Ishikawa (cell line): ENCODE measurements around the gene PPIG.

Experiments
- CEBPB ChIP-seq: IDR thresholded peaks from 2 replicates; pipeline ENCODE4 v1.6.1; 2012
- CREB1 ChIP-seq: IDR thresholded peaks from 2 replicates; pipeline ENCODE4 v1.6.1; 2012; ENCODE audit warnings: low read depth
- EGR1 ChIP-seq: IDR thresholded peaks from 2 replicates; pipeline ENCODE4 v1.6.1; 2012
- EP300 ChIP-seq: IDR thresholded peaks from 2 replicates; pipeline ENCODE4 v1.6.1; 2012; ENCODE audit warnings: borderline replicate concordance
- FOXM1 ChIP-seq: IDR thresholded peaks from 2 replicates; pipeline ENCODE4 v1.6.1; 2012; ENCODE audit warnings: low read depth, borderline replicate concordance
- NFIC ChIP-seq: IDR thresholded peaks from 2 replicates; pipeline ENCODE4 v1.6.1; 2012
- RAD21 ChIP-seq: IDR thresholded peaks from 2 replicates; pipeline ENCODE4 v1.6.1; 2012; ENCODE audit warnings: low read depth
- TAF1 ChIP-seq: IDR thresholded peaks from 2 replicates; pipeline ENCODE4 v1.6.1; 2012; ENCODE audit warnings: low read depth, mild to moderate bottlenecking
- TCF12 ChIP-seq: IDR thresholded peaks from 2 replicates; pipeline ENCODE4 v1.6.1; 2012; ENCODE audit warnings: low read depth
- TEAD4 ChIP-seq: IDR thresholded peaks from 2 replicates; pipeline ENCODE4 v1.6.1; 2012
- YY1 ChIP-seq: IDR thresholded peaks from 2 replicates; pipeline ENCODE4 v1.6.1; 2012; ENCODE audit warnings: low read depth
- ZBTB7A ChIP-seq: IDR thresholded peaks from 2 replicates; pipeline ENCODE4 v1.6.1; 2012; ENCODE audit warnings: low read depth
- TF ChIP-seq, protein P1 (sequence below): IDR thresholded peaks from 2 replicates; pipeline ENCODE4 v1.6.1; 2012
- TF ChIP-seq, protein P2 (sequence below): IDR thresholded peaks from 2 replicates; pipeline ENCODE4 v1.6.1; 2012; ENCODE audit warnings: low read depth, mild to moderate bottlenecking
- TF ChIP-seq, protein P3 (sequence below): IDR thresholded peaks from 2 replicates; pipeline ENCODE4 v1.6.1; 2012

The PPIG gene

DNA sequence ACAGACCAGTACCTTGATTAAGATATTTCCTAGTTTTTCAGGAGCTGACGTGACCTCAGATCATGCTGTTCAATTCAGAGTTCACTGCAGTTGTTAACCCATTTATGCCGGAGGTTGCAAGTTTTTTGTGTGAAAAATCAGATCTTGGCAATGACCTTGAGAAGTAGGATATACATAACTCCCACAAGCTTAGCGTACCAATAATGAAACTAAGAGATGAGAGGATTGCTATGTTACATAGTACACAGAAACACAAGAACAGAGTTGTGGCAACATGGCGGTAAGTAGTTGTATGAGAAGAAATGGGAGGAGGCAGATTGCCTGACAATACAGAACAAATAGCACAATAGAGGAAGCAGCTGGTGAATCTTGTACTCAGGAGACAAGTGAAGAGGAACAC is 39.1 kb downstream of the PPIG start:
- TF ChIP-seq RAD21 (no peak), EGR1 (no peak), TCF12 (no peak), FOXM1 (no peak), ZBTB7A (no peak), CREB1 (no peak), YY1 (no peak), EP300 (no peak), NFIC (no peak), CEBPB (no peak), TEAD4 (no peak), TAF1 (no peak)
- TF ChIP-seq, protein P1, sequence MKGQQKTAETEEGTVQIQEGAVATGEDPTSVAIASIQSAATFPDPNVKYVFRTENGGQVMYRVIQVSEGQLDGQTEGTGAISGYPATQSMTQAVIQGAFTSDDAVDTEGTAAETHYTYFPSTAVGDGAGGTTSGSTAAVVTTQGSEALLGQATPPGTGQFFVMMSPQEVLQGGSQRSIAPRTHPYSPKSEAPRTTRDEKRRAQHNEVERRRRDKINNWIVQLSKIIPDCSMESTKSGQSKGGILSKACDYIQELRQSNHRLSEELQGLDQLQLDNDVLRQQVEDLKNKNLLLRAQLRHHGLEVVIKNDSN, result no peak
- TF ChIP-seq, protein P2, sequence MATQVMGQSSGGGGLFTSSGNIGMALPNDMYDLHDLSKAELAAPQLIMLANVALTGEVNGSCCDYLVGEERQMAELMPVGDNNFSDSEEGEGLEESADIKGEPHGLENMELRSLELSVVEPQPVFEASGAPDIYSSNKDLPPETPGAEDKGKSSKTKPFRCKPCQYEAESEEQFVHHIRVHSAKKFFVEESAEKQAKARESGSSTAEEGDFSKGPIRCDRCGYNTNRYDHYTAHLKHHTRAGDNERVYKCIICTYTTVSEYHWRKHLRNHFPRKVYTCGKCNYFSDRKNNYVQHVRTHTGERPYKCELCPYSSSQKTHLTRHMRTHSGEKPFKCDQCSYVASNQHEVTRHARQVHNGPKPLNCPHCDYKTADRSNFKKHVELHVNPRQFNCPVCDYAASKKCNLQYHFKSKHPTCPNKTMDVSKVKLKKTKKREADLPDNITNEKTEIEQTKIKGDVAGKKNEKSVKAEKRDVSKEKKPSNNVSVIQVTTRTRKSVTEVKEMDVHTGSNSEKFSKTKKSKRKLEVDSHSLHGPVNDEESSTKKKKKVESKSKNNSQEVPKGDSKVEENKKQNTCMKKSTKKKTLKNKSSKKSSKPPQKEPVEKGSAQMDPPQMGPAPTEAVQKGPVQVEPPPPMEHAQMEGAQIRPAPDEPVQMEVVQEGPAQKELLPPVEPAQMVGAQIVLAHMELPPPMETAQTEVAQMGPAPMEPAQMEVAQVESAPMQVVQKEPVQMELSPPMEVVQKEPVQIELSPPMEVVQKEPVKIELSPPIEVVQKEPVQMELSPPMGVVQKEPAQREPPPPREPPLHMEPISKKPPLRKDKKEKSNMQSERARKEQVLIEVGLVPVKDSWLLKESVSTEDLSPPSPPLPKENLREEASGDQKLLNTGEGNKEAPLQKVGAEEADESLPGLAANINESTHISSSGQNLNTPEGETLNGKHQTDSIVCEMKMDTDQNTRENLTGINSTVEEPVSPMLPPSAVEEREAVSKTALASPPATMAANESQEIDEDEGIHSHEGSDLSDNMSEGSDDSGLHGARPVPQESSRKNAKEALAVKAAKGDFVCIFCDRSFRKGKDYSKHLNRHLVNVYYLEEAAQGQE, result no peak
- TF ChIP-seq, protein P3, sequence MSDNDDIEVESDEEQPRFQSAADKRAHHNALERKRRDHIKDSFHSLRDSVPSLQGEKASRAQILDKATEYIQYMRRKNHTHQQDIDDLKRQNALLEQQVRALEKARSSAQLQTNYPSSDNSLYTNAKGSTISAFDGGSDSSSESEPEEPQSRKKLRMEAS, result no peak

DNA sequence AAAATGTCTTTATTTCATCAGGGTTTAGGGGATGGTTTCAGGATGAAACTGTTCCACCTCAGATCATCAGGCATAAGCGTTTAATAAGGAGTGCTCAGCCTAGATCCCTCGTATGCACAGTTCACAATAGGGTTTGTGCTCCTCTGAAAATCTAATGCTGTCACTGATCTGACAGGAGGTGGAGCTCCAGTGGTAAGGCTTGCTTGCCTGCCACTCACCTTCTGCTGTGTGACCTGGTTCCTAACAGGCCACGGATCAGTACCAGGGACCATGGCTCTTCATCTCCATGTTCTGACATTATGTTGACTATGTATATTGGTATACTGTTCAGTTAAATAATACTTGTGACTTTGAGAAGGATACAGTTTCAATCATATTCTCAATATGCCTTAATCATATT is 41.6 kb downstream of the PPIG start:
- no peak for TF ChIP-seq TEAD4
- TF ChIP-seq, protein P1, result no peak

DNA sequence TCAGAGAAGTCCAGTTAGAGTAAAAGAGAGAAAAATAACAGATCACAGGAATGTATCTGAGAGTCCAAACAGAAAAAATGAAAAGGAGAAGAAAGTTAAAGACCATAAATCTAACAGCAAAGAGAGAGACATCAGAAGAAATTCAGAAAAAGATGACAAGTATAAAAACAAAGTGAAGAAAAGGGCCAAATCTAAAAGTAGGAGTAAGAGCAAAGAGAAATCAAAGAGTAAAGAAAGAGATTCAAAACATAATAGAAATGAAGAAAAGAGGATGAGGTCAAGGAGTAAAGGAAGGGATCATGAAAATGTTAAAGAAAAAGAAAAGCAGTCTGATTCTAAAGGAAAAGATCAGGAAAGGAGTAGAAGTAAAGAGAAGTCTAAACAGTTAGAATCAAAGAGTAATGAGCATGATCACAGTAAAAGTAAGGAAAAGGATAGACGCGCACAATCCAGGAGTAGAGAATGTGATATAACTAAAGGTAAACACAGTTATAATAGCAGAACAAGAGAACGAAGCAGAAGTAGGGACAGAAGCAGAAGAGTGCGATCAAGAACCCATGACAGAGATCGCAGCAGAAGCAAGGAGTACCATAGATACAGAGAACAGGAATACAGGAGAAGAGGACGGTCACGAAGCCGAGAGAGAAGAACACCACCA is 52.4 kb downstream of the PPIG start:
- TF ChIP-seq YY1 (no peak), ZBTB7A (no peak), RAD21 (no peak), TEAD4 (no peak), EP300 (no peak), CEBPB (no peak), FOXM1 (no peak)
- TF ChIP-seq, protein P2, result no peak
- TF ChIP-seq, protein P3, result no peak

DNA sequence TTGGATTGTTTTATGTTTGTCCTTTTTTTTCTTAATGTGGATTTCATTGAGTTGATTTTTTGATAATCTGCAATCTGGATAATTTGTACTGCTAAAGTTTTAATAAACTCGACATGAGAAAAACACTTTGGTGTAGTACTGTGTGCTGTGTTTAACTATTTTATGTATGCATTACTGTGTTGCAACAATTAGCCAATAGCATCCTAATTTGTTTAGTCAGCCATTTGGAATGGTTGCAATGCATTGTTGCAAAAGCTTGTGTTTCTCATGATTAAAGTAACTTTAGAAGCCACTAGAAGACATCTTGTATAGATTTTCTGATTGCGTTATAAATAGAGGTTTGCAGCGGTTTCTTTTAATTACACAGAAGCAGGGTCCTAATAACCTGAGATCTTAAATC is 53.5 kb downstream of the PPIG start:
- no peak for TF ChIP-seq CREB1
- TF ChIP-seq, protein P2, result no peak
- TF ChIP-seq EGR1, result no peak
- TF ChIP-seq TEAD4, result no peak
- no peak for TF ChIP-seq ZBTB7A
- TF ChIP-seq NFIC, result no peak
- peak; percentile 48; the same call in 1 of the 2 replicates for TF ChIP-seq CEBPB
- no peak for TF ChIP-seq EP300
- TF ChIP-seq, protein P1, result no peak

DNA sequence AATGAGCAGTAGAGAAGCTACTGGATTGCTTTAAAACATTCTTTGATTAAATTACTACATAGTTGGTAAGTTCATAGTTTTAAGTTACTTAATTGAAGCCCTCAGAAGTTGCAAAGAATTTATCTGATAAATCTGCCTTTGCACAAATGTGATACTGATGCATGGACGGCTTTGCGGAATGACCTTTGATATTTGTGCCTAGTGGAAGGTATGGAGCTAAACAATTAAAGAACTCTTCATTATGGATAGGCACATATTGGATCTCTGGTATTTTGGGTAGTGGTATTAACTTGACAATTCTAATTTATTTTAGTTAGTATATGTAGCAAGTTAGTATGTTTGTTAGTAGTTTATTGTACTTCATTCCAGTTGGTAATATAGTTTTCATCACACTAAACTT is 56.0 kb downstream of the PPIG start:
- TF ChIP-seq NFIC (no peak), FOXM1 (no peak), ZBTB7A (no peak), TAF1 (no peak), CREB1 (no peak)
- TF ChIP-seq, protein P3, result no peak
